VCaP (cell line): Measurements from ENCODE around the gene PLD3.
A peak's percentile ranks its signal among the peaks of the same experiment; 100 is the strongest.

ENCODE experiments used
- H3K27ac ChIP-seq: fragments of 450-650 bp; 2 replicates; pipeline ENCODE4 v1.5.1; 2017
- TF ChIP-seq, protein P1 (sequence below): fragments of 450-650 bp; conservative IDR thresholded peaks from 2 replicates; pipeline ENCODE4 v1.5.1; 2017; ENCODE audit warnings: mild to moderate bottlenecking, moderate library complexity

Gene PLD3

DNA sequence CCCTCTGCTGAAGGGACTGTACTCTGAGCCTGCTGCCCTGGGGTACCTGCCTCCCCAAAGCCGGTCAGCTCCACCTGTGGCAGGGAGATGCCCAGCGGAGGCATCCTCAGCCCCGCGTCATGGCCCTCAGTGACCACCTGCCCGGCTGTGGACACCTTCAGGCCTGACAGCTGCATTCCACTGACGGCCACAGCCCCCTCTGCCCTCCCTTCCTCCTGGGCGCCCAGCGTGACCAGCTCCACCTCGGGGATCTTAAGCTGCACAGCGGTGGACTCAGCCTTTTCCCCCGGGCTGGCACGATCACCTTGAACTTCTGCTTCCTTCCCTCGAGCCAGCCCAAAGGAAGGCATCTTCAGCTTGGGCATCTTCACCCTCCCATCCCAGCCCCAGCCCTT lies 46.3 kb downstream of the PLD3 start:
- H3K27ac ChIP-seq, result no peak overlapping the region
- TF ChIP-seq, protein P1, sequence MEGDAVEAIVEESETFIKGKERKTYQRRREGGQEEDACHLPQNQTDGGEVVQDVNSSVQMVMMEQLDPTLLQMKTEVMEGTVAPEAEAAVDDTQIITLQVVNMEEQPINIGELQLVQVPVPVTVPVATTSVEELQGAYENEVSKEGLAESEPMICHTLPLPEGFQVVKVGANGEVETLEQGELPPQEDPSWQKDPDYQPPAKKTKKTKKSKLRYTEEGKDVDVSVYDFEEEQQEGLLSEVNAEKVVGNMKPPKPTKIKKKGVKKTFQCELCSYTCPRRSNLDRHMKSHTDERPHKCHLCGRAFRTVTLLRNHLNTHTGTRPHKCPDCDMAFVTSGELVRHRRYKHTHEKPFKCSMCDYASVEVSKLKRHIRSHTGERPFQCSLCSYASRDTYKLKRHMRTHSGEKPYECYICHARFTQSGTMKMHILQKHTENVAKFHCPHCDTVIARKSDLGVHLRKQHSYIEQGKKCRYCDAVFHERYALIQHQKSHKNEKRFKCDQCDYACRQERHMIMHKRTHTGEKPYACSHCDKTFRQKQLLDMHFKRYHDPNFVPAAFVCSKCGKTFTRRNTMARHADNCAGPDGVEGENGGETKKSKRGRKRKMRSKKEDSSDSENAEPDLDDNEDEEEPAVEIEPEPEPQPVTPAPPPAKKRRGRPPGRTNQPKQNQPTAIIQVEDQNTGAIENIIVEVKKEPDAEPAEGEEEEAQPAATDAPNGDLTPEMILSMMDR, result no peak

GRCh38 chr19:40395956-40396355 lies 47.5 kb downstream of the PLD3 start:
- TF ChIP-seq, protein P1, result no peak

GRCh38 chr19:40396886-40397567 lies 48.5 kb downstream of the PLD3 start:
- no peak overlapping the region for H3K27ac ChIP-seq
- TF ChIP-seq, protein P1, result no peak

More at GRCh38 chr19:40395956-40396355, 47.5 kb downstream of the PLD3 start:
- no peak overlapping the region for H3K27ac ChIP-seq

DNA sequence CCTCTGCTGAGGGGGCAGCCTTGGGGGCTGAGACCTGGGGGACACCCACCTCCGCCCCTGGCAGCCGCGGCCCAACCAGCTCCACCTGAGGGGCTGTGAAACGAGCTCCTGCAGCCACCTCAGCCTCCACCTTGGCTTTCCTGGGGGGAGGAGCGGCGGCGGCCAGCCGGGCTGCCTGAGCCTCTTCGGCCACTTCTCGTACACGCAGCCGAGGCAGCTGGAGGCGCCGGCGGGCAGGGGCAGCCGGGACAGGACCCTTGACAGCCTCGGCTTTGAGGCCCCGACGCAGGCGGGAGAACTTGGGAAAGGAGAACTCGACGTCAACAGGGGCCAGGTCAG lies 49.0 kb downstream of the PLD3 start:
- TF ChIP-seq, protein P1, result no peak
- H3K27ac ChIP-seq, result no peak overlapping the region

DNA sequence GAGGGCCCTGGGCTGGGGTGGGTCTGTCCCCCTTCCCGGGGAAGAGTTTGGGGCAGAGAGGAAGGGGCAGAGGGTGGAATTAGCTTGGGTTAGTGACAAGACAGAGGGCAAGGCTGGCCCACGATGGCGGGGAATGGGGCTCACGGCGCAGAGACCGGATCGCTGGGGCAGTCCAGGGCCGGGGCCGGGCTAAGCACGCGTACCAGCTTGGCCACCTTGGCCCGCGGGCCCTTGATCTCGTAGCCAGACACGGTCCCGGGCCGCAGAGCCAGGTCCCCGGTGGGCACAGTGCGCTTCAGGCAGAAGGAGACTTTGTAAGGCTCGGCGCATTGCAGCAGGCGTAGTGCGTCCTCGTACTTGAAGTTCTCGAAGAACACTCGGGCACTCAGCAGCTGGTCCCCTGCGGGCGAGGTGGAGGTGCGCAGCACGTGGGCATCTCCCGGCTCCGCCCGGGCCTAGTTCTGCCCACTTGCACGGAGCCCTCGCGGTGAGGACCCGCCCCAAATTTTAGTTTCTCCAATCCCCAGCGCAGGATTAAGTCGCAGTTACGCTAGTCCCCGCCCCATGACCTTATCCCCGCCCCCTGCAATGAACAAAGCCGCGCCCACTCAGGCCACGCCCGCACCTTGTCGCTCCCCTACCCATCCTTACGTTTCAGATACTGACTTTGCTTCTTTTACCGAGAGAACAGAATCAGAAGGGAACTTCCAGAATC lies 50.1 kb downstream of the PLD3 start:
- TF ChIP-seq, protein P1, result no peak
- no peak overlapping the region for H3K27ac ChIP-seq

DNA sequence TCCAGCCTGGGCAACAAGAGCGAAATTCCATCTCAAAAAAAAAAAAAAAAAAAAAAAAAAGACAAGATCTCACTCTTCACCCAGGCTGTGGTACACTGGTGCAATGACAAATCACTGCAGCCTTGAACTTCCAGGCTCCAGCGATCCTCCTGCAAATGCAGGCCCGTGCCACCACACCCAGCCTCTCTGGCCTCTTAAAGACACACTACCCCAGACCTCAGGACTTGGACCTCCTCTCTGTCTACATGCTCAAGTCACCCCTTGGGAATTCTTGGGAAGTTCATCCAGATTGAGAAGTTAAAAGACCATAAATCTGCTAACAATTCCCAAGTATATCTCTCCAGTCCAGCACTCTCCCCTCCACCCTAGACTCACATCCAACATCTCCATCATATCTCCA lies 52.1 kb downstream of the PLD3 start:
- no peak overlapping the region for H3K27ac ChIP-seq

GRCh38 chr19:40403262-40403984 lies 54.9 kb downstream of the PLD3 start:
- TF ChIP-seq, protein P1, result no peak
- H3K27ac ChIP-seq, result peak overlapping the region; percentile 65

More for the DNA sequence above, 52.1 kb downstream of the PLD3 start:
- TF ChIP-seq, protein P1, result no peak
